GM21423 (cell line): ENCODE data around the gene LOXL1.
"Not testable (repeated sequence)": the region's sequence is repeated elsewhere in the genome, so short reads cannot be mapped to it uniquely, and the experiment has no call there.

Source experiments
- ATAC-seq: cut with Tn5 transposase; IDR thresholded peaks from one replicate; pipeline ENCODE4 v1.9.1; 2021; ENCODE audit warnings: mild to moderate bottlenecking, moderate library complexity; ENCODE audit not compliant: unreplicated experiment

Gene LOXL1

DNA sequence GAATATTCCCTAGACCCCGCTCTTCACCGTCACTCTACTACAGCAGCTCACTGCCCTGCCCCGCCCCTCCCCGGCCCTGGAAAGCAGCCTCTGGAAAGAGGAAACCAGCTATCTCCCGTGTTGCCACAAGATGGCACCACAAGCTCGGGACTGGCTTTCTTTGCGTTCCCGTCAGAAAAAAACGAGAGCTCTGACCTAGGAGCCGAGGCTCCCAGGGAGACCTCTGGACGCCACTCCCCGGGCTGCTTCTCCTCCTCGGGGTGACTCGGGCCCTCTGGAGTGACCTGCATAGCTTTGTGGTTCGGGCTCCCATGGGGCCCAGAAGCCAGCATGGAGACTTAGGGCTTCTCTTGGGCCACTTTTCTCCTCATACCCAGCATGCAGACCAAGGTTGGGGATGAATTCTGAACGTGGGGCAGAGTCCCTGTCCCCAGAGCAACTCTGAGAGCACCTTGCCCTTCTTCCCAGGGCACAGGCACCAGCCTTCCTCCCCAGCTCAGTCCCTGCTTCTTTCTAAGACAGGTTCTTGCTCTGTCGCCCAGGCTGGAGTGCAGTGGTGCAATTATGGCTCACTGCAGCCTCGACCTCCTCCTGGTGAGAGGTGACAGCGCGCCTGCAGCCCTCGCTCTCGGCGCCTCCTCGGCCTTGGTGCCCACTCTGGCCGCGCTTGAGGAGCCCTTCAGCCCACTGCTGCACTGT, 46.9 kb downstream of the LOXL1 start:
- no peak for ATAC-seq

DNA sequence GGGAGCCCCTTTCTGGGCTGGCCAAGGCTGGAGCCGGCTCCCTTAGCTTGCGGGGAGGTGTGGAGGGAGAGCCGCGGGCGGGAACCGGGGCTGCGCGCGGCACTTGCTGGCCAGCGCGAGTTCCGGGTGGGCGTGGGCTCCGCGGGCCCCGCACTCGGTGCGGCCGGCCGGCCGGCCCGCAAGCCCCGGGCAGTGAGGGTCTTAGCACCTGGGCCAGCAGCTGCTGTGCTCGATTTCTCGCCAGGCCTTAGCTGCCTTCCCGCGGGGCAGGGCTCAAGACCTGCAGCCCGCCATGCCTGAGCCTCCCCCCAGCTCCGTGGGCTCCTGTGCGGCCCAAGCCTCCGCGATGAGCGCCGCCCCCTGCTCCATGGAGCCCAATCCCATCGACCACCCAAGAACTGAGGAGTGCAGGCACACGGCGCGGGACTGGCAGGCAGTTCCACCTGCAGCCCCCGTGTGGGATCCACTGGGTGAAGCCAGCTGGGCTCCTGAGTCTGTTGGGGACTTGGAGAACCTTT, 47.5 kb downstream of the LOXL1 start:
- not testable (repeated sequence) for ATAC-seq

DNA sequence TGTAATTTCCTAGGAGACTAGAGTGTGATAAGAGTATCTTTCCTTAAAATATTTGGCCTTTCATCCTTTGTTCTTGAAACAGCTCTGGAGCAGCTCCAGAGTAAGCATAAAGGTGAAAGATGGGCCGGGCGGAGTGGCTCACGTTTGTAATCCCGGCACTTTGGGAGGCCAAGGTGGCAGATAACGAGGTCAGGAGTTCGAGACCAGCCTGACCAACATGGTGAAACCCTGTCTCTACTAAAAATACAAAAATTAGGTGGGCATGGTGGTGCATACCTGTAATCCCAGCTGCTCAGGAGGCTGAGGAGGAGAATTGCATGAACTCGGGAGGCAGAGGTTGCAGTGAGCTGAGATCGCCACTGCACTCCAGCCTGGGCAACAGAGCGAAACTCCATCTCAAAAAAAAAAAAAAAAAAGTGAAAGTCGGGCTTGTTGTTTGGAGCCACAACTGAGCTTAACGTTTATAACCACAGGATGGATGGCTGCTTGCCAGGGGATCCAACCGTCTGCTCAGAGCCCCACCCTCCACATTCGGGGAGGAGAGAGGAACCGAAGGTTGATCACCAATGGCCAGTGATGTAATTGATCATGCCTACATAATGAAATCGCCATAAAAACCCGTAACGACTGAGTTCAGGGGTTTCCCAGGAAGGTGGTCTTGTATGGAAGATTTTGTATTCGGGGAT, 49.3 kb downstream of the LOXL1 start:
- not testable (repeated sequence) for ATAC-seq

DNA sequence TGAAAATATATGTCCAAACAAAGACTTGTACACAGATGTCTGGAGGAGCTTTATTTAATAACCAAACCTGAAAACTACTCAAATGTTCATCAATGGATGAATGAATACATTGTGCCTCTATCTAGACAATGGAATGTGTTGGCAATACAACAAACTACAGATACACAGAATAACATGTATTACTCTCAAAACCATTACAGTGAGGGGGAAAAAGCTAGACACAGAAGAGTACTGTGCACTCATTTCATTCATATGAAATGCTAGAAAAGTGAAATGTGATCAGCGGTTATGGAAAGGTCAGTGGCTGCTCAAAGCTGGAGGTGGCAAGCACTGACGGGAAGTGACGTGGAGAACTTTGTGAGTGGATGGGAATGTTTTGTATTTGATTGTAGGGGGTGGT, 52.6 kb downstream of the LOXL1 start:
- no peak for ATAC-seq

DNA sequence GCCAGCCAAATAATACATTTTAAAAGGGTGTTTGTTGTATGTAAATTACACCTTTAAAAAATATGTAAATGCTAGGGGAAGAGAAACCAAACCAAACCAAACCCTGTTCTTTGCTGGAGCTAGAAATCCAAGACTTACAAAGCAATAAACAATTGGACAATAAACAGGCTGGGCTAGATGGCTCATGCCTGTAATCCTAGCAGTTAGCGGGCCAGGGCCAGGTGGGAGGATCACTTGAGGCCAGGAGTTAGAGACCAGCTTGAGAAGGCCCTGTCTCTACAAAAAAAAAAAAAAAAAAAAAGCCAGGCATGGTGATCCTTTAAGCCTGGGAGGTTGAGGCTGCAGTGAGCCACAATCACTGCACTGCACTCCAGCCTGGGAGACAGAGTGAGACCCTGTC, 53.4 kb downstream of the LOXL1 start:
- ATAC-seq, result no peak

DNA sequence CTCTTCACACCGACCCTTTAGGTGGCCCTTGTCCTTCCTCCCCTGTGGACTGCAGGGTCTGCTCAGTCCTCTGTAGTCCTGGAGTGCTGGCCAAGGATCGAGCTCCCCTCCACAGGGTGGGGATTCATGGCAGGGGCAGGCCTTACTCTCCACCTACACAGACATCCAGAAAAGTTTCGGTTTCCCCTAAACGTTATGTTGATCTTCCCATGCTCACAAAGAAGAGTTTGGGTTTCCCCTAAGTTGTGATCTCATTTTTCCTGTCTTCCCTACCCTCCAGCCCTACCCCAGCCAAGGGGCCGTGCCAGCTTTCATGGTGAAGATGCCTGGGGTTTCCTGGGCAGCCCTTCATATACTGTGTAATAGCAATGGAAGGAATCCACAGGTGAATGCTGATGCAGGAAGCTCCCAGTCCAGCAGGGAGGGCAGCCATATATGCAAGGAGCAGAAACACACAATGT, 55.5 kb downstream of the LOXL1 start:
- no peak for ATAC-seq

DNA sequence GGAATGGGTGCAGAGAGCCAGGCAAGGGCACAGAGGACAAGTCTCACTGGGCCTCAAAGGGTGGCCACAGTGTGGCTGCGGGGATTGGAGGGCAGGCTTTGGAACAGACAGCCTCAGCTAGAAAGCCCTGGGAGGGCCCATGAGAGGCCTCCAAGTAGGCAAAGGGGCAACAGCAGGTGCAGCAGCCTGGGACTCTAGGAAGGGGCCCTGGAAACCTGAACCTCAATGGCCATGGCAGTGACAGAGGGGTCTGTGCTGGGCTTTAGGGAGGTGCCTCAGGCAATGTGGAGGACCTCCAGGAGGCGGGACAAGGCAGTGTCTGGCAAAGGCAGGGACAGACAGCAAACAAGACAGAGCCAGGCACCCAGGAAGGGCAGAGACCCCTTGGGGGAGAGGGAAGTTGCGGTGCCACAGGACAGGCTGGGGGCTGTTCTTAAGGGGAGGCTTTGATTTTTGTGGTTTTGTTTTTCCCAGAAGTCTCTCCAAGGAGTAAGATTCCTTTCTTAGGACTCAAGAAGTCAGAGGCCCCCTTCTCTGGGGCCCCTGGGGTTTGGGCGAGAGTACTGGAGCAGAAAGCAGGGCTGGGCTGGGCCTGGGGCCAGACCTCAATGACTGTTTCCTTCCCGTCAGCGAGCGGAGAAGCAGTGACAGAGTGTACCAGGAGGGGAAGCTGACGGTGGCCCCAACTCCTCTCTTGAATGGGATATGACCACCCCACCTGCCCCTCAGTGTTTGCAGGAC, 56.1 kb downstream of the LOXL1 start:
- no peak for ATAC-seq

DNA sequence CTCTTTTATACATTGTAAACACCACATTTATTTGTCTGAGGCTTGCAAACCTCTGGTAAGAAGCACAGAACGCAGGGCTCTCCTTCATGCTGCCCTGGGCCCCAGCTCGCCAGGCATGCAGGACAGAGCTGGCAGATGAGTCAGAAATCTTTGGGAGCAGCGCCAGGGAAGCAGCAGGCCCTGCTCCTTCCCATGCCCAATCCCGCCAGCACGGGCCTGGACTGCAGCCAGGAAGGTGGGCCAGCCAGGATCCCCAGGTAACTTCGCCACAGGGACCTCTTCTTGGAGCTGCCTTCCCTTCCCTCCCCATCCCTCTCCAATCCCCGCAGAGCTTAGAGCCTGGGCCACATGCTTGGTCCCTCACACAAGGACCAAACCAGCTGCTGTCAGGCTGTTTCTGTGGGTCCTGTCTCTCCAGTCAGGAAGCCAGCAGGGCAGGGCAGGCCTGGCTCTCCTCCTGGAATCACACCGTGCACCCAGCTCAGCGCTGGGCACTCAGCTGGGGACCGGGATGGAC, 57.0 kb downstream of the LOXL1 start:
- ATAC-seq, result no peak

DNA sequence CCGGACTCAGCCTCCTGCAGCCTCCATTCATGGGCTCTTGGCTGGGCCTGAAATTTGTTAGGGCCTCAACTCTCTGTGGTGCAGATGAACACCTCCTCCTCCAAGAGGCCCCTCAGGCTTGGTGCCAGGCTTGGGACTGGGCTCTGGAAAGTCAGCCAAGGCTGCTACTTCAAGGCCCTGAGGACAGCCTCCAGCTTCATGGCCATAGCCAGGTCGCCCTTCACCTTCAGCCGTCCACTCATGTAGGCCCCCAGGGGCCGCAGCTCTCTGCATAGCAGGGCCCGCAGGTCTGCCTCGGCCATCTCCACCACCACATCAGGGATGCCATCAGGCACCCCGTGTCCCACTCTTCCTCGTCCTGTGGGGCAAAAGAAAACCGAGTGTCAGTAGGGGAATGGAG, 57.5 kb downstream of the LOXL1 start:
- ATAC-seq, result no peak

DNA sequence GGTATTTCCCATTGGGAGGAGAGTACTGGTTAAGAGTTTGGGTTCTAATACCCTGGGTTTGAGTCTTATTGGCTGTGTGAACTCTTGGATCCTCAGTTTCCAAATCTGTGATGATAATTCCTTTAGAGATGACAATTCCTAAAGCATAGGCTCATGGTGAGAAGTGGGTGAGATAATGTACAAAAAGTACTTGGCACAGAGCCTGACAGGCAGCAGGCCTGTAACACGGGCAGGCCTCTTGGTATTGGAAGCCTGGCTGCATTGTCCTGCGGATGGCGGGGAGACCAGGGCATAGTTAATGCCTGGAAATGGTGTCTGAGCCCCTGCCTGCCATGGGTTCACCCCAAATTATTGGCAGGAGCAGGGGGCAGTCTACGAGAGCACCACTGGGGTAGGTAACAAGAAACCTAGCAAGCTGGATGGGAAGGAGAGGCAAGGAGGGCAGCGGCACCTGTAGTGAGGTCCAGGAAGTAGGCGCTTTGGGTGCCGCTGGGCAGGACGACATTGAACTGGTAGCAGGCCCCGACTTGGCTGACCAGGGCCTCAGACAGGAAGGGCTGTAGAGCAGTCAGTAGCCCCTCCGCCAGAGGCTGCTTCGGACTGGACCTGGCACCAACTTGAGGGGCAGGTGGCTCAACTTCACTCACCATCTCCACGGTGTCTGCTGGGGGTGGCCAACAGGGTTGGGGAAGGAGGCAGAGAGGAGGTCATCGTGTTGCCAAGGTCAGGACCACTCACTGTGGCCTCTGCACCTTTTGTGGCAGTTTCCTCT, 58.1 kb downstream of the LOXL1 start:
- no peak for ATAC-seq

DNA sequence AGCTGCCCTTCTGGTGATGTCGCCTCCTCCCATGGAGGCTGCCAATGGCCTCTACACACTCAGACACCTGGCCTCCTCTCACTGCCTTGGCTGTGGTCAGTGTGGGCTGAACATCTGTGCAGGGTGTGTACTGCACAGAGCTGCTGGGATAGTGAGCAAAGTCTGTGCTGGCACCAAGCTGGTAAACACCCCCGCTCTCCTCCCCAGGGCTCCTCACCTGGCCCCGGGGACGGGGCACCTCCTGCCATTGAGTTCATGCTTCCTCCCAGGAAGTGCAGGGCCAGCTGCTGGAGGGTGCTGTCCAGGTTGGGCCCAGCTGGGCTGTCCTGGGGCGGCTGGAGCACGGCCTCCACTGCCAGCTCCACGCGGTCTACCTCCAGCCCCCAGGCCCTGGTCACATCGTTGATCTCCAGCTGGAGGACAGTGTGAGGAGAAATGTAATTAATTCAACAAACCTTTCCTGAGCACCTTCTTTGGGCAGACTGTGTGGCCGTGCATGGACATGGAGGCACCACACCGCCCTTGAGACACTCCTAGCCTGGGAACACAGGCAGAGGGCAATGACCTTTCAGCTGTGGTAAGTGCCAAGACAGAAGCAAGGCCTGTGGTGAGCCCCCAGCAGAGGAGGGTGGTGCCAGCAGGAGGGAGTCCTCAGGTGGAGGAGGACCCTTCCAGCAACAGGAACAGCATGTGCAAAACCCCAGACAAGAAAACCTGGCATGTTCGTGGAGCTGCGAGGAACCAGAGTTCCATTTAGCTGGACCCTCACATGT, 59.0 kb downstream of the LOXL1 start:
- no peak for ATAC-seq

DNA sequence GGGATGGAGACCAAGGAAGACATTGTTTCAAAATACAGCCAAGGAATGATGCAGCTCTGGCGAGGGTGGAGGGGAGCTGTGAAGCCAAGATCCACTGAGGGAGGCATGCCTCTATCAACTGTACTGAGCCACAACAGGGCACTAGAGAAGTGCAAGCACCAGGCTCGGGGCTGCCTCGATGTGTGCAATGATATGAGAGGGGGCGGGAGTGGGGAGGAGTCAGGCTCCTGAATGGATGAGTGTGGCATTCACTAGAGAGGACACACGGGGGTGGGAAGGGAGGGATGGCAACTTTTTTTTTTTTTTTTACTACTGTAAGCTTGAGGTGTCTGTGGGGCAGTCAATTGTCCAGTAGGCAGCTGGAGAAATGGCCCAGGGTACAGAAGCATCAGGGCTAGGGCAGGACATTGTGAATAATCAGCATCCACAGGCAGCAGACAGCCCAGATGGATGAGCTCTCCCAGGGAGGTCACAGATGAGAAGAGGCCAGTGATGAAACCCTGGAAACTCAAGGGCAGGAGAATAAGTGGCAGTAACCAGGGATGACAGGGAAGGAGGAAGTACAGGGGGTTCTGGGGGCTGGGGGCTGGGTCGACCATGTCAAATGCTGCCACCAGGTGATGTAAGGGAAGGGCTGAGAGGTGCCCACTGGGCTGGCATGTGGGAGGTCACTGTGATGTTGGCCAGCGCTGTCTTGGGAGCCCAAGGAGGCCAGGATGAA, 60.0 kb downstream of the LOXL1 start:
- ATAC-seq, result no peak

DNA sequence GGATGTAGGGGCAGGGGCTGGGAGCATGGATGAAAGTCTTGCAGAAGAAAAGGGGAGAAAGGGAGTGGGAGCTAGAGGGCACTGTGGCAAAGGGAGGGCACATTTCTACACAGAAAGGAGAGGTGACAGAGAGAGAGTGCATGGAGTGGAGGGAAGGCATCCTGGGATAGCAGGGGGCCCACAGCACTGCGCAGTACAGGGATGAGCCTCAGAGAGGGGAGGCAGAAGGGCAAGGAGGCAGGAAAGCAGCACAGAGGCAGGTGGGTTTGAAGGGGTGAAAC, 60.5 kb downstream of the LOXL1 start:
- ATAC-seq, result no peak

DNA sequence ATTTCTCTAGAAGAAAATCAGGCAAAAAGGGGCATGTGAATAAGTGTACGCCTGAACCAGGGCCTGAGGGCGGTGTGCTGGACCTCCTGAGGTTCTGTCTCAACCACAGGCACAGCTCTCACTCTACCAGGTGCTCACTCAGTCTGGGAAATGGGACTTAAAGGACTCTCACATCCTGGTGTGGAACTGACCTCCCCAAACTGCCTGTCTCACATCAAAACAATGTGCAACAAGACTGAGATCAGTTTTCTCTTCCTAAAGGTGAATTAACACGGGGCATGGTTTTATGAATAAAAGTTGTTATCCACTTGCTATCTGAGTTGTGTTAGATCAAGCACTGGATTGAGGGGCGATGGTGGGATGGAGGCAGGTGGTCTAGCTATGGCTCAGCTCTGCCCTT, 61.0 kb downstream of the LOXL1 start:
- no peak for ATAC-seq

DNA sequence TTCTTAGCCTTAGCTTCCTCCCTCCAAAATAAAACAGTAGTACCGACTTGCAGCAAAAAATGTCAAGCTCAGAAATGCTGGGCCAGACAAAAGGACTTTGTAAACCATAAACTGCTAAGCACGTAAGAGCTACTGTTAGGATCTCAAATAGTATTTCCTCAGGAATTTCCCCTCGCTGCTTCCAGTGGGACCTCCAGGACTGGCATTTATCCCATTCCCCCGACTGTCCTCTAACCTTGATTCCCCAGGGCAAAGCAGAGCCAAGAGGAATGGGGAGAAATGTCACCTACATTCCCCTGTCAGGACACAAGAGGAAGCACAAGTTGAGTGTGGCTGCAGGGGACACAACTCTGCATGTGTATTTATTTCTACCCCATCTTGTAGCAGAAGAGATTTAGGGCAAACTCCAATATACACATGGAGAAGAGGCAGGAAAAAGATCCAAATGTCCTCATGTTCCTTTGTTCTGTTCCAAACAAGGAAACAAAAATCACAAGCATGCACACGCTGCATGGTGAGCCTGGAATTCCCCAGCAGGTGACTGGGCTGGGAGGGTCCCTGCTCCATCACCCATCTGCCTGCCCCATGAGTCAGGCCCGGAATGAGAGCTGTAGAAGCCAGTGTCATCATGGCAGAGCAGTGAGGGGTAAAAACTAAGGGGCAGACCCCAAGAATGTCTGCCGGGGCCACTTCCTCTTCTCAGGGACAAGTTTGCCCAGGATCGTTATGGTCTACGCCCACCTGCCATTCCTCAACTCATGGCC, 61.6 kb downstream of the LOXL1 start:
- no peak for ATAC-seq

DNA sequence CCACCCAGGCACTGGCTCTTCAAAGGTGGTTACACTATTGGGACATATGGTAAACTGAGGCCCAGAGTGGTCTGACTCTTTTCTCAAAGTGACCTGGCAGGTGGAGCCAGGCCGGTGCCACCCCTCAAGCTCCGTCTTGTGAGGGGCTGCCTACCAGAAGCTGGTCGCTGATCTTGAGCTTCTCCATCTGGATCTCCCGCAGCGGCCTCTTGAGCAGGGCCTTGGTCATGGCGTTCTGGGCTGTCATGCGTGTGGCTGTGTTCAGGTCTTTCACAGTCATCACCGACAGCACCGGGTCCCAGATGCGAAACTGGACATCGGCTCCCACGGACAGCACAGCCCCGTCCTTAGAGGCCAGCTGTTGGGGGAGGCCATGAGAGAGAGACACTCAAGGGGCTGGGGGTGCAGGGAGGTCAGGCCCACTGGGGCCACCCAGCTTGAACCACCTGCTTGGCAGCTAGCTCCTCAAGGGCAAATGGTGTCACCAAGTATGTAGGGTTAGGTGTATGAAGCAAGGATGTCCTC, 62.2 kb downstream of the LOXL1 start:
- ATAC-seq, result no peak

DNA sequence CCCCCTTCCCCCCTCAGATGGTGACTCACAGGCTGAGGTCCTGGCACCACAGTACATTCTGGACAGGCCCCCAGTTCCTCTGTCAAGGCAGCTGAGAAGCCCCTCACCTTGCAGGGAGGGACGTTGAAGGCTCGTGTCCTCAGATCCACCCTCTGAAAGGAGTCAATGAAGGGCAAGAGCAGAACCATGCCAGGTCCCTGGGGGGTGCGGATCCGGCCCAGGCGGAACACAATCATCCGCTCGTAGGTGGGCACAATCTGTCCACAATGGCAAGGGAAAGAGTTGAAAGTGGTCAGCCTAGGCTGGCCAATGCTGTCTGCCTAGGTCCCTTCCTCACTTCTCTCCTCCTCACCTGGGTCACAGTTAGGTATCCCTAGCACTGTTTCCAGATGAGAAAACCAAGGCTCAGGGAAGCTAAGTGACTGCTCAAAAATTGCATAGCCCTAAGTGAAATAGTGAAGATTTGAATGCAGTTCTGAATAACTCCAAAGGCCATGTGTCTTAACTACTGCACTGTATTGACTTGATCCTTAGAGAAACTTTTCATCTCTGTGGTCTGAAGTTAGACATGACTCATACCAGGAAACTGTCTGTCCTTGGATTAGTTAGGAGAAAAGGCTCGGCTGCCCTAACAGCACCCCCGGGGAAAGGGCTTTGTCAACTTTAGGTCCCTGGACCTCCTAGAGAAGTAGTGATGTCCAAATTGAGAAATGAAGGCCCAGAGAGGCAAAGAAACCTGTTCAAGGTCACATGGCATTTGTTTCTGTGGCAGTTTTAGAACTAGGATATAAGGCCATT, 62.9 kb downstream of the LOXL1 start:
- ATAC-seq, result no peak
